ENCODE results near the gene TMEM175.

Gene TMEM175

GRCh38 chr4:945274-946102, 13.2 kb downstream of the TMEM175 start:
- no peak for TF ChIP-seq CTCF (IDR thresholded peaks at IDR 0.05; ENCODE audit: low read depth, low read length)
- no peak for DNase-seq (ENCODE audit: extremely low read depth, low read depth)

GRCh38 chr4:946103-946450, 13.8 kb downstream of the TMEM175 start:
- no peak for TF ChIP-seq CTCF (IDR thresholded peaks at IDR 0.05; ENCODE audit: low read depth, low read length)

GRCh38 chr4:946517-947471, 14.5 kb downstream of the TMEM175 start:
- DNase-seq (ENCODE audit: extremely low read depth, low read depth), result no peak
- no peak for TF ChIP-seq CTCF (IDR thresholded peaks at IDR 0.05; ENCODE audit: low read depth, low read length)

More at GRCh38 chr4:946103-946450, 13.8 kb downstream of the TMEM175 start:
- no peak for DNase-seq (ENCODE audit: extremely low read depth, low read depth)

GRCh38 chr4:947491-947971, 15.3 kb downstream of the TMEM175 start:
- no peak for TF ChIP-seq CTCF (IDR thresholded peaks at IDR 0.05; ENCODE audit: low read depth, low read length)
- DNase-seq (ENCODE audit: extremely low read depth, low read depth), result no peak

- no peak for DNase-seq (ENCODE audit: extremely low read depth, low read depth)
- no peak for TF ChIP-seq CTCF (IDR thresholded peaks at IDR 0.05; ENCODE audit: low read depth, low read length)
Measured at GRCh38 chr4:948101-948935, 16.1 kb downstream of the TMEM175 start.

GRCh38 chr4:948936-949300, 16.7 kb downstream of the TMEM175 start:
- DNase-seq (ENCODE audit: extremely low read depth, low read depth), result no peak
- no peak for TF ChIP-seq CTCF (IDR thresholded peaks at IDR 0.05; ENCODE audit: low read depth, low read length)
